D721Med (cell line): Measurements from ENCODE around the gene LSM12.

Experiments
- DNase-seq: peaks from one replicate; pipeline ENCODE4 v3.0.0; 2011; ENCODE audit warnings: low spot score; ENCODE audit not compliant: insufficient read length
- FAIRE-seq: peaks from 2 replicates; lab custom pipeline; 2011; peaks lifted over from hg19 to GRCh38; lab: Jason Lieb, UNC
- CTCF ChIP-seq: IDR thresholded peaks from 2 replicates; pipeline ENCODE4 v1.5.1; 2012; ENCODE audit warnings: mild to moderate bottlenecking, control low read depth; ENCODE audit not compliant: insufficient read depth; ENCODE audit errors: missing control alignments

LSM12 gene

DNA sequence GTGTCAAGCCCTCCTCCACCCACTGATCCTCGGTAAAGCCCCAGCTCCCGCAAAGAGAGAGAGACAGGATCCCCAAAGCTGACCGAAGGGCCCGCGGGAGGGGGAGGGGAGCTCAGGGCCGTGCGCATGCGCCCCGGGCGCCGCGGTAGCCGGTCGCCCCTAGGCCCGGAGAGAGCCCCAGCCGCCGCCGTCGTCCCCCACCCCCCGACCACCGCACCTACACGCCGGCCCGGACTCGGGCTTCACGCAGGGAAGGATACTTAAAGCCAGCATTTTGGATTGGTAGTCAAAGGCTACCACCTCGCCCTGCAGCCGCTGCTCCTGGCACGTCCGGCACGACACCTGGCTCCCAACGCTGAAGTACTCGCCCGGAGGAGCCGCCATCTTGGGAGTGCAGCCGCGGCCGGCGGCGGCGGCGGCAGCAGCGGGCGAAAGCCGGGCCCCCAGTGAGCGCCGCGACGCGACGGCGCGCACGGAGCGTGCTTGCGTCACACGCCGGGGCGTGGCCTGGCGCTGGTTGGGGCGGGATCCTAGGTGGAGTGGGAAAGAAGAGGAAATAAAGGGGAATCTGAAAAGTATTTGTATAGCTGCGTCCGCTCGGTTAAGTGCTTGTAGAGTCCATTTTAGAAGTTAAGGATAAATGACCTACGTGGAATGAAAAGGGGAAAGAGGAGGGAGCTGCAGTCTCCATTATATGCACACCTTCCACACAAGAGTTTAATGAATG, at the start of gene LSM12:
Gene LSM12 (minus strand): TSS at position 468 of the 727 bp plus-strand sequence. CDS start 84 bp downstream, at position 384.
- no peak for TF ChIP-seq CTCF
- no peak for FAIRE-seq
- peak; percentile 88 for DNase-seq

DNA sequence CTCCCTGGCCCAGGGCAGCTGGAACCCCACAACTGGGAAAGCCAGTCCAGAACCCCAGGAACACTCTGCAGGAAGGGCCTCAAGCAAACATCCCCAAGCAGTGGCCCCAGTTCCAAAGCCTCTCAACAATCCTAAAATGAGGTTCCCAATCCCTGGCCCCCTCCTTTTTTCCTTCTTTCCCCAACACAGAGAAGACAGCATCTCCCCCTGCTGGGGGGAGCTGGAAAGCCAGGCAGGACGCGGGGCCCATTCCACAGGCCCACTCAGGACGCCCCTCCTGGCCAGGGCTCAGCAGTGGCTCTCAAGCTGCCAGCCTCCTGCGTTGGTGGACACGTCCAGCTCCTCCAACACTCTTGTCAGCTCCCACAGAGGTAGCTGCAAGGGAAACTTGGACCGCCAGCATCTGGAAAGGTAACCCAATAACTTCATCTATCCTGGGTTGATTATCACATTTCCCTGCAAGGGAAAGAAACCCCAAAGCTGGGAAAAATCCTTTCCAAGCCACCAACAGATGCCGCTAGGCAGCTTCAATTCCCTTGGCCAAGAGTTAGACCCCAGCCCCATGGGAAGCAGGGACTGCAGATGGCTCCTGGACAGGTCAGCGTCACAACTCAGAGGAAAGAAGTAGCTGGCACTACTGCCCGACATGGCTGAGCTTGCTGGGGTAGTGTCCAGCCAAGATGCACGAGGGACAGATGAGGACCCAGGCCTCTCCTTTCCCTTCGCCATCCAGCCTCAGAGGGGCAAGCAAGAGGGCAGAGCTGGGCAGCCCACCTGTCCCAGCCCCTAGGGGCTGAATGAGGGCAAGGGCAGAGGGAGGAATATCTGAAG, 49.3 kb upstream of the LSM12 start:
- no peak for DNase-seq
- FAIRE-seq, result no peak
- TF ChIP-seq CTCF, result peak; percentile 78

DNA sequence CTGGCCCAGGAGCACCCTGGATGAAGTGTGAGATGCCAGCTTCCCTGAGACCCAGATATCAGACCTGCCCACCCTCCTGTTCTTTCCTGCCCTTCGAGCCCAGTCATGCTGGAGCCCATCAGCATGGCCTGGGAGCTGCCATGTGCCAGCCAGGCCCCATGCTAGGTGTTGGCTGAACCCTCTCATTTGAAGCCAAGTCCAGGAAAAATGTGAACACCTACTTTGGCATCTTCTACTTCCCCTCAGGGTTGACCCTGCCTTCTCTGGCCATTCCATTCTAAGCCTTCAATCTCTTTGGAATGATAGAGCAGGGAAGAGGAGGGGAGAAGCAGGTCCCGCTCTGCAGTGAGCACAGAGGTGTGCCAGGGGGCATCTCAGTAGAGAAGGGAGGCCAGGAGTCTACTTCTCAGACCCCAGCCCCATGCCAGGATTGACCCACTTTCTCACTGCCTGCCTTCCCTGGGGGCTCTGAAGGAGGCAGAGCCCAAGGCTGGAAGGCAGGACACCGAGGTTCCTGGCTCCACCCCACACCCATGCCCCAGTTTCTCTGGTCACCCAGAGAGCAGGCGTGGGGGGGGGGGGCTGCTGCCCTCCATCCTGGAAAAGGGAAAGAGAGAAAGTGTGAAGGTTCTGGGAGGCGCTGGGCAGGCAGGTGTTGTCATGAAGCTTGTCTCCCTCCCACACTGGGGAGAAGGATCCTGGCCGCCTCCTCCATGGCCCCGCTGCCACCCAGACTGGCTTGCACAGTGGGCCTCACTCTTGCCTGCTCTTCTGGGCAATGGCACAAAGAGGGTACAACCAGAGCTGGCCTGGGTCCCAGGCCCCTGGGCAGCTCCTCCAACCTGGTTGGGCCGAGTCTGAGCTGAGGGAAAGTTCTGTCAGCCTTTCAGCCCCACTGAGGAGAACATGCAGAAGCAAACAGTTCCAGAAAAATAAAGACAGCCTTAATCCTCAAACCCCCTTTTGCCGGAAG, 47.7 kb upstream of the LSM12 start:
- no peak for FAIRE-seq
- no peak for TF ChIP-seq CTCF

DNA sequence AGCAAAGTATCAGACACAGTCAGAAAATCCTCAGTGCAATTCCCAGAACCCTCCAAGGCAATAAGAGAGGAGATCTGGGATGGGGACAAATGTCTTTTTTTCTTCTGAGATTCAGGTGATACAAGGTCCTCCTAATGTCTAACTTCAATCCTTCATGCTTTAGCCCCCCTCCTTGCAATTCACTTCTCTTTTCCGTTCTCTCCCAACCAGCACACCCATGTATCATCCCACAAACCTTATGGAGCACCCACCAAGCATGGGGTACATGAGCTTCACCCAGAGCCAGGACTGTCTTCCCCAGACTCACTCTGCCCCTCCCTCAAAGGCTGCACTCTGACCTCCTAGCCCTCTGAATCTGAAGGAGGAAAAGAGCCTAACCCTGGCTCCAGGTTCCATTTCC, 46.9 kb upstream of the LSM12 start:
- DNase-seq (no peak), FAIRE-seq (no peak)
- no peak for TF ChIP-seq CTCF

More for the DNA sequence above, 47.7 kb upstream of the LSM12 start:
- no peak for DNase-seq

DNA sequence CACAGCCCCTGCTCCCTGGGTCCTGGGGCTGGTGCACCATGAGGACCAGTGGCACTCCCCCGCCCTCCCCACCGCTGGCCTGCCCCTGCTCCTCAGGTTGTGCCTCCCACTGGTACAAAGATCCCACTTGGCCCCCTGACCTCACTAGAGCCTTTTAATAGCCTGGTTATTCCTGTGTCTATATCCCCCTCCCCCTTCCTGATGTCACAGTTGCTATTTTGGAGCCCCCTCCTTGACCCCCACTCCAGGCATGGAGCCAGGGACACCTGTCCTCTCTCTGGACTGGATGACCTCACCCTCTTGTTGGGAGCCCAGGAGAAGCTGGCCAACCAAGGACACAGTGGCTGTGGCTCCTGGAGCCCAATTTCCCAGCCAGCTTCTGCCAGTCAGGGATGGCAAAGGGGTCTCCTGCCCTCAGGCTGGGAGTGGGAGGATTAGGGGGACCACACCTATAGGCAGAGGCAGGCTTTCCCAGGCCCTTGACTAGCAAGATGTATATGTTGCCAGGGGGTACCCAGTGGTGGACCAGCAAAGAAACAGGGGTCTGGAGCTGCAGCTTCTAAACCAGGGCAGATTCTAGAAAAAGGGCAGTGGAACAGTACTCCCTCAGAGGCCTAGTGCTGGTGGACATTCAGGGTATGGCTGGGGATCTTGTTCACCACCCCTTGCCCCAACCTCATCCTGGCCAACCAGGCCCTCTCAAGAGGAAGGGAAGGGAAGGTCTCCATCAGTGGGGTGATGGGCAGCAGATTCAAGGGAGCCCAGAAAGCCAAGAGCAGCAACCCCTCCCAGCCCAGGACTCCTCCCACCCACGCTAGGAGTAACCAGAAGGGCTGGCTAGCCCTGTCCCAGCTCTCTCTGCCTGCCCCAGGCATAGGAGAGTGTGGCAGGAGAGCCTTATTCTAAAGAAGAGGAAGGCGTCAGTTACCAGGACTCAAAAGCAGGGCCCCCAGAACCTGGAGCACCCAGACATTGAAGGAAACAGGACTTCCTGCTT, 46.1 kb upstream of the LSM12 start:
- no peak for TF ChIP-seq CTCF
- DNase-seq, result no peak
- FAIRE-seq, result no peak

- FAIRE-seq, result no peak
- no peak for TF ChIP-seq CTCF
- no peak for DNase-seq
Measured at GRCh38 chr17:44111777-44112176, 45.3 kb upstream of the LSM12 start.
